GM10266 (cell line): ENCODE results near the gene CST9L.

Source experiments
- DNase-seq: peaks from one replicate; pipeline ENCODE4 v3.0.0; 2012; ENCODE audit errors: extremely low spot score
- TF ChIP-seq, protein P1 (sequence below): IDR thresholded peaks from 2 replicates; pipeline ENCODE4 v1.5.1; 2012; ENCODE audit warnings: mild to moderate bottlenecking, low read depth; ENCODE audit not compliant: control insufficient read depth, insufficient read depth; ENCODE audit errors: missing control alignments

Gene CST9L

DNA sequence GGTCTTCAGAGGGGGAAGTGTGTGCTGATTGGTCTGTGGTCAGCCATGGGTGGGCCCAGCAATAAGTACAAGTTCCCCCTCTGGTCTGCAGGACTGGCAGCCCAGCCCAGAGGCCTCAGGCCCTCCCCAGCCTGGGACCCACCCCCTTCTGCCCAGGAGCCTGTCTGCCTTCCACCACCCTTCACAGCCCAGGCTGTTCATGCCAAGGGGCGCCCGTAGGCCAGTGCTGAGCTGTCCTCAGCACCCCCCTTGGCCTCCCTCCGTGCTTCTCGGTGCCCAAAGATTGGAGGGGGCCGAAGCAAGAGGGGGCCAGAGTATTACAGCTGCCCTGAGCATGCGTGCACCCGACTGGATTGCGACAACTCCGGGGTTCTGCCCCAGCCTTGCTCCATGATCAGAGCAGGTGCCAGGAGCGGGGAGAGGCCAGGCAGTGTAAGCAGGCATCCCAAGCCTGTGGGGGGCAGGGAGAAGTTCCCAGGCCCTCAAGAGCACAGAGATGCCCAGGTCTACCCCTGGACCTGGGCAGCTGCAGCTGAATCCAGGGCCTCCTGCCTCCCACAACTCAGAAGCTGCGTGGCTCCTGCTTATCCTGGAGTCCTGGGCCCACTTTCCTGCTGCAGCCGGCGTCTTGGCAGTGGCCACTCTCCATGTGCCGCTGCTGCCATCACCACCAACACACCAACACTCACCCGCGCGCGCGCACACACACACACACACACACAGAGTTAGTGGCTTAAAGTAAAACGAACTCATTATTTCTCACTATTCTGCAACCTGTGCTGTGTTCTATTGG, 33.3 kb downstream of the CST9L start:
- no peak for DNase-seq
- TF ChIP-seq, protein P1, sequence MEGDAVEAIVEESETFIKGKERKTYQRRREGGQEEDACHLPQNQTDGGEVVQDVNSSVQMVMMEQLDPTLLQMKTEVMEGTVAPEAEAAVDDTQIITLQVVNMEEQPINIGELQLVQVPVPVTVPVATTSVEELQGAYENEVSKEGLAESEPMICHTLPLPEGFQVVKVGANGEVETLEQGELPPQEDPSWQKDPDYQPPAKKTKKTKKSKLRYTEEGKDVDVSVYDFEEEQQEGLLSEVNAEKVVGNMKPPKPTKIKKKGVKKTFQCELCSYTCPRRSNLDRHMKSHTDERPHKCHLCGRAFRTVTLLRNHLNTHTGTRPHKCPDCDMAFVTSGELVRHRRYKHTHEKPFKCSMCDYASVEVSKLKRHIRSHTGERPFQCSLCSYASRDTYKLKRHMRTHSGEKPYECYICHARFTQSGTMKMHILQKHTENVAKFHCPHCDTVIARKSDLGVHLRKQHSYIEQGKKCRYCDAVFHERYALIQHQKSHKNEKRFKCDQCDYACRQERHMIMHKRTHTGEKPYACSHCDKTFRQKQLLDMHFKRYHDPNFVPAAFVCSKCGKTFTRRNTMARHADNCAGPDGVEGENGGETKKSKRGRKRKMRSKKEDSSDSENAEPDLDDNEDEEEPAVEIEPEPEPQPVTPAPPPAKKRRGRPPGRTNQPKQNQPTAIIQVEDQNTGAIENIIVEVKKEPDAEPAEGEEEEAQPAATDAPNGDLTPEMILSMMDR = no peak

DNA sequence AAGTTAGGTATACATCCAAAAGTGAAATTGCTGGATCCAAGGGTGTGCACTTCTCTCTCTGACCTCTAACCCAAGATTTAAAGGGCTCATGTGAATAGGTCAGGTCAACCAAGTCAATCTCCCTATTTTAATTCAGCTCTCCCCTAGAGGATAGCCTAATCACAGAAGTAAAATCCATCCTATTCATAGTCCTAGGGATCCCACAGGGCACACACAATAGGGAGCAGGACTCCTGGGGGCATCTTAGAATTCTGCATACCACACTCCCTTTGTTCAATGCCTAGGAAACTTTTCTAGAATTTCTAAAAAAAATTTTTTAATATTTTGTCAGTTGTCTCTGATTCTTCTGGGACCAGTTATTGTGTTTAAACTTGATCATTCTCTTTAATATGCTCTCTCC, 35.1 kb downstream of the CST9L start:
- TF ChIP-seq, protein P1 = no peak
- DNase-seq = no peak

DNA sequence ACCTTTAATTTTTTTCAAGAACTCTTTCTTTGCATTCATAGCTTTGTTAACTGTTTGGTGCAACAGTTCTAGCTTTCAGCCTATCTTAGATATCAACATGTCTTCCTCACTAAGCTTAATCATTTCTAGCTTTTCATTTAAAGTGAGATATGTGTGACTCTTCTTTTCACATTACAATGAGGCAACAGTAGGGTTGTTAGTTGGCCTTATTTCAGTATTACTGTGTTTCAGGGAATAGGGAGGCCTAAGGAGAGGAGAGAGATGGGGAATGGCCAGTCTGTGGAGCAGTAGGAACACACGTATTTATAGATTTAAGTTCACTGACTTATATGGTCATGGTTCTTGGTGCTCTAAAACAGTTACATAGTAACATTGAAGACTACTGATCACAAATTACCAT, 35.8 kb downstream of the CST9L start:
- TF ChIP-seq, protein P1 = no peak
- no peak for DNase-seq

DNA sequence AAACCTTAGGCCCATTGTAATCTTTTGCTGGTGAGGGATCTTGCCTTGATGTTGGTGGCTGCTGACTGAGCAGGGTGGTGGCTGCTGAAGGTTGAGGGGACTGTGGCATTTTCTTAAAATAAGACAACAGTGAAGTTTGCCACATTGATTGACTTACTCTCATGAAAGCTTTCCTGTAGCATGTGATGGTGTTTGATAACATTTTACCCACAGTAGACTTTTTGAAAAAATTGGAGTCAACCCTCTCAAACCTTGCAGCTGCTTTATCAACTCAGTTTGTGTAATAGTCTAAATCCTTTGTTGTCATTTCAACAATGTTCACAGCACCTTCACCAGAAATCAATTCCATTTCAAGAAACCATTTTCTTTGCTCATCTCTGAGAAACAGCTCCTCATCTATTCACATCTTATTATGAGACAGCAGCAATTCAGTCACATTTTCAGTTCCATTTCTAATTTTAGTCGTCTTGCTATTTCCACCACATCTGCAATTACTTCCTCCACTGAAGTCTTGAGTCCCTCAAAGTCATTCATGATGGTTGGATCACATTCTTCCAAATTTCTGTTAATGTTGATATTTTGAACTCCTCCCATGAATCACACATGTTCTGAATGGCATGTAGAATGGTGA, 37.2 kb downstream of the CST9L start:
- no peak for DNase-seq
- TF ChIP-seq, protein P1 = no peak

DNA sequence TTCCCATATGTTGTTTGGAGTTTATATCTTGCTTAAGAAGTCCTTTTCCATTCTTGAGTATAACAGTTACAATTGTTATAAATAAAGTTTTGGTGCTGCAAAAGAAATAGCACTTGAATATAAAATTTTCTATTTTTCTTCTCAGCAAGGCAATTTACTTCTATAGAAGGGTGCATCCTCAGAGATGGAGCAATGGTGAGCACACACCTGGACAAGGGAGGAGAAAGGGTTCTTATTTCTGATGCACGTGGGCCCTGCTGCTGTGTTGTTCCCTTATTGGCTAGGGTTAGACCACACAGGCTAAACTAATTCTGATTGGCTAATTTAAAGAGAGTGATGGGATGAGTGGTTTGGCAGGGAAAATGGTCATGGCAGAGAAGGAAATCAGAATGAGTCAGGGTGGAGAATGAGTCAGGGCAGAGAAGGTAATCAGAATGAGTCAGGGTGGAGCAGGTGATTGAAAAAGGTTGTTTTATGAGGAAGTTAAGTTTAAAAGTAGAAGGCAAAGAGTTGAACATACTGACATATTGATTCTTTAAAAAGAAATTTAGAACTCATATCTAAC, 39.3 kb downstream of the CST9L start:
- TF ChIP-seq, protein P1 = no peak
- DNase-seq = no peak

DNA sequence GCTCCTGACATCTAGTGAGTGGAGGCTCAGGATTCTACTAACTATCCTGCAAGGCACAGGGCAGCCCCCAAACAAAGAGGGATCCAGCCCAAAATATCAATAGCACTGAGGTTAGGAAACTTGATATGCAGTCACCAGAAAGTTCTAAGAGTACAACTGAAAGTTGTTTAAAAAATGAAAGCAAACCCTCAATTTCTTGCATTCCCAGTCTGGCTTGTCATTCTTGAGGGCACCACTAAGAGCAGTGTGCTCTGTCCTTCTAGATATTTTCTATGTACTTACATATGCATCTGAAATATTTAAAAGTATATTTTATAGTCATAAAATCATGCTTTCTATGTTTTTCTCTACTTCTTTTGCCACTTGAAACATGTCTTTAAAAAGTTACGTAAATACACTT, 41.4 kb downstream of the CST9L start:
- no peak for DNase-seq
- TF ChIP-seq, protein P1 = no peak

DNA sequence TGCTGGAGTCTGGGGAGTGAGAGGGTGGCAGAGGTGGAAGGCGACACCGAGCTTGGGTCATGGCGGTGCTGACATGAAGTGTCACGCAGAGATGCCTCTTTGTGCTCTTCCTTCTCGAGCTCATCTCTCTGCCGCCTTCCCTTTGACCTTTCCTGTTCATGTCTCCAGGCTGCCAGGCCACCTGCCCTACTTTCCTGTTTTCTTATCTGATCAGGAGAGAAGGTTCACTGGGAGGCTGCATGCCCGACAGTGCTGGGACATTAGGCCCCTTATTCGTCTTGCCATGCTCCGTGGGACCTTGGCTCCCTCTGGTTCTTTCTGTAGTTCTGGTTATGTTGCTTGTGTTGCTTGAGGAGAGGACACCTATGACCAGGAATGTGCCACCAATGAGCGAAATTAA, 44.1 kb downstream of the CST9L start:
- TF ChIP-seq, protein P1 = no peak
- no peak for DNase-seq
